CD4-positive, alpha-beta T cell (primary cell): ENCODE data around the gene PRKCH. TPM values are rescaled to one million over a fixed set of nuclear protein-coding genes. Genes with fewer than 3 reads are reported as not detected.

ENCODE experiments used
- ATAC-seq: fragments of 200-7000 bp; cut with Tn5 transposase; one replicate; pipeline ENCODE4 v1.10.0; 2022; ENCODE audit warnings: mild to moderate bottlenecking; ENCODE audit not compliant: poor library complexity
- CTCF ChIA-PET: fragments of 350-600 bp; sonication (Branson Sonifier 250); formaldehyde crosslinking; loops from one replicate; lab custom pipeline; 2021; ENCODE audit warnings: antibody characterized with exemption, inconsistent platforms; lab: Charles Lee
- POLR2A ChIA-PET: fragments of 350-600 bp; sonication (Branson Sonifier 250); formaldehyde crosslinking; loops from one replicate; lab custom pipeline; 2021; ENCODE audit warnings: antibody characterized with exemption, inconsistent platforms; lab: Charles Lee
- DNase-seq, 14 experiments: peaks; one replicate each; pipeline ENCODE4 v3.0.0-alpha.2; 2013 to 2020; ENCODE audit warnings: mixed read lengths in 2 of 14
- H3K27ac ChIP-seq, 2 donors: one replicate each; pipeline versions ENCODE4 v1.5.1 to v1.7.0; 2013; ENCODE audit warnings: low read length in 2 of 2, low read depth in 1 of 2, mild to moderate bottlenecking in 1 of 2
- H3K27me3 ChIP-seq, 2 experiments: 1 replicate in 1 of 2; 2 replicates in 1 of 2; pipeline versions ENCODE4 v1.6.1 to v1.7.0; 2013; ENCODE audit warnings: low read length in 2 of 2, control low read depth in 1 of 2, mild to moderate bottlenecking in 1 of 2, moderate library complexity in 1 of 2; ENCODE audit not compliant: insufficient read depth in 2 of 2, control insufficient read depth in 1 of 2
- H3K36me3 ChIP-seq: one replicate; pipeline ENCODE4 v1.6.1; 2013; ENCODE audit warnings: low read length, control low read depth; ENCODE audit not compliant: insufficient read depth
- H3K4me1 ChIP-seq: one replicate; pipeline ENCODE4 v1.6.1; 2013; ENCODE audit warnings: low read length, control low read depth; ENCODE audit not compliant: insufficient read depth
- H3K4me3 ChIP-seq: one replicate; pipeline ENCODE4 v1.5.1; 2013; ENCODE audit warnings: mild to moderate bottlenecking, low read length, moderate library complexity
- H3K9me3 ChIP-seq, 2 experiments: 1 replicate in 1 of 2; 2 replicates in 1 of 2; pipeline versions ENCODE4 v1.6.1 to v1.7.0; 2013; ENCODE audit warnings: low read length in 2 of 2, mild to moderate bottlenecking in 2 of 2, control low read depth in 1 of 2, moderate library complexity in 1 of 2; ENCODE audit not compliant: control insufficient read depth in 1 of 2, insufficient read depth in 1 of 2
- H3K27ac Mint-ChIP-seq: one replicate; pipeline ENCODE4 v1.8.0; 2020; ENCODE audit warnings: mixed read lengths
- H3K27me3 Mint-ChIP-seq: one replicate; pipeline ENCODE4 v1.8.0; 2021; ENCODE audit warnings: mixed read lengths
- H3K36me3 Mint-ChIP-seq: one replicate; pipeline ENCODE4 v1.8.0; 2021; ENCODE audit warnings: low read depth, mixed read lengths
- H3K4me1 Mint-ChIP-seq: one replicate; pipeline ENCODE4 v1.8.0; 2021; ENCODE audit warnings: low read depth, mixed read lengths
- H3K4me3 Mint-ChIP-seq: one replicate; pipeline ENCODE4 v1.8.0; 2020; ENCODE audit warnings: mild to moderate bottlenecking, mixed read lengths
- H3K9me3 Mint-ChIP-seq: one replicate; pipeline ENCODE4 v1.8.0; 2020; ENCODE audit warnings: mixed read lengths
- intact Hi-C, 2 experiments: fragments of 100-400 bp; cut with DNase I in 1 of 2; cut with micrococcal nuclease in 1 of 2; formaldehyde crosslinking; loops; one replicate each; pipeline versions ENCODE4 v1.15.1 to v1.9.0; 2023 to 2025; cut with DNase I, micrococcal nuclease
- total RNA-seq, 174 experiments: library from RNA in 2 of 174; stranded (reverse) in 2 of 174; gene quantifications; one replicate each; pipeline ENCODE4 v1.2.3 and lab custom pipeline; 2021 to 2026
- TF ChIP-seq, protein P1 (sequence below): fragments of 200-600 bp; IDR thresholded peaks from one replicate; pipeline ENCODE4 v1.8.0; 2022; ENCODE audit warnings: antibody characterized with exemption, mild to moderate bottlenecking

PRKCH gene
- total RNA-seq, 2 experiments from 2014 or later = 378 to 385 TPM

DNA sequence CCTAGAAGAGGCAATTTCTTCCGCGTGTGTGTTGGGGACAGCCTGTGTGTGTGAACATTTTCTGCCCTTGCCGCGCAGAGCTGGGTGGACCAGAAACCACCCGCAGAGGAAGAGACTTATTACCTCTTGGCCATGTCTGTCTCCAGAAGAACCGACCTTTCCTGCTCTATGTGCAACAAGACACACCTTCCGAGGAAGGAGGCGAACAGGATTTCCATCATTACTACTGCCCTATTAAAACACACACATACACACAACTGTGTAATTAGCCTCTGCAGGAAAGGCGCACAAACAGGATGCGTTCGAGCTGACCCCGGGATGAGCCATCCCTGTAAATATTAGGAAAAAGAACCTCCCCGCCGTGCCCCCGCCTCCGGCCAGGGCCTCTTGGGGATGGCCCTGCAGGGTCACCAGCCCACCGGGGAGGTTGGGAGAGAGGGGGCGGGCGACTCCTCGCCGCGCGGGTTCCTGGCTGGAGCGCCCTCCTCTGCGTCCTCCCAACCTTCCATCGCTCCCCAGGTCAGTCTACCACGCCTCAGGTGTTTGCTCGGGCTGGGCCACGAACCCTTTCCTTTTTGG is 484 bp upstream of the PRKCH start:
- intact Hi-C loops = loop anchor here (2.0 to 5.0 kb wide), 5 partner anchors 36 to 134 kb away; no protein-coding TSS in a partner anchor
- ChIA-PET POLR2A (interaction anchor here (0.6 to 6.9 kb wide), 22 partner anchors 14 to 249 kb away, joined by 3 to 185 read pairs (median 5); no protein-coding TSS in a partner anchor), CTCF (interaction anchor here (0.6 to 3.6 kb wide), 19 partner anchors 8 to 408 kb away, joined by 3 to 29 read pairs (median 4); no protein-coding TSS in a partner anchor)
- Mint-ChIP-seq H3K9me3 (peaks cover 4% of the 10 kb centered on the region), H3K27ac (no peak overlapping the region), H3K36me3 (peaks cover 37% of the 10 kb centered on the region), H3K27me3 (no peaks in the 10 kb centered on the region), H3K4me3 (no peak overlapping the region), H3K4me1 (peaks cover 20% of the 10 kb centered on the region)
- Histone ChIP-seq H3K36me3 (peaks cover 5% of the 10 kb centered on the region), H3K4me1 (peaks cover 22% of the 10 kb centered on the region), H3K27ac (peak overlapping the region; percentile 45 to 87), H3K9me3 (no peaks in the 10 kb centered on the region), H3K4me3 (peak overlapping the region; percentile 95), H3K27me3 (no peaks in the 10 kb centered on the region)
- ATAC-seq (no peak), DNase-seq (peak in 1 of 14 experiments; percentile 17)
- TF ChIP-seq, protein P1, sequence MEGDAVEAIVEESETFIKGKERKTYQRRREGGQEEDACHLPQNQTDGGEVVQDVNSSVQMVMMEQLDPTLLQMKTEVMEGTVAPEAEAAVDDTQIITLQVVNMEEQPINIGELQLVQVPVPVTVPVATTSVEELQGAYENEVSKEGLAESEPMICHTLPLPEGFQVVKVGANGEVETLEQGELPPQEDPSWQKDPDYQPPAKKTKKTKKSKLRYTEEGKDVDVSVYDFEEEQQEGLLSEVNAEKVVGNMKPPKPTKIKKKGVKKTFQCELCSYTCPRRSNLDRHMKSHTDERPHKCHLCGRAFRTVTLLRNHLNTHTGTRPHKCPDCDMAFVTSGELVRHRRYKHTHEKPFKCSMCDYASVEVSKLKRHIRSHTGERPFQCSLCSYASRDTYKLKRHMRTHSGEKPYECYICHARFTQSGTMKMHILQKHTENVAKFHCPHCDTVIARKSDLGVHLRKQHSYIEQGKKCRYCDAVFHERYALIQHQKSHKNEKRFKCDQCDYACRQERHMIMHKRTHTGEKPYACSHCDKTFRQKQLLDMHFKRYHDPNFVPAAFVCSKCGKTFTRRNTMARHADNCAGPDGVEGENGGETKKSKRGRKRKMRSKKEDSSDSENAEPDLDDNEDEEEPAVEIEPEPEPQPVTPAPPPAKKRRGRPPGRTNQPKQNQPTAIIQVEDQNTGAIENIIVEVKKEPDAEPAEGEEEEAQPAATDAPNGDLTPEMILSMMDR = no peak

DNA sequence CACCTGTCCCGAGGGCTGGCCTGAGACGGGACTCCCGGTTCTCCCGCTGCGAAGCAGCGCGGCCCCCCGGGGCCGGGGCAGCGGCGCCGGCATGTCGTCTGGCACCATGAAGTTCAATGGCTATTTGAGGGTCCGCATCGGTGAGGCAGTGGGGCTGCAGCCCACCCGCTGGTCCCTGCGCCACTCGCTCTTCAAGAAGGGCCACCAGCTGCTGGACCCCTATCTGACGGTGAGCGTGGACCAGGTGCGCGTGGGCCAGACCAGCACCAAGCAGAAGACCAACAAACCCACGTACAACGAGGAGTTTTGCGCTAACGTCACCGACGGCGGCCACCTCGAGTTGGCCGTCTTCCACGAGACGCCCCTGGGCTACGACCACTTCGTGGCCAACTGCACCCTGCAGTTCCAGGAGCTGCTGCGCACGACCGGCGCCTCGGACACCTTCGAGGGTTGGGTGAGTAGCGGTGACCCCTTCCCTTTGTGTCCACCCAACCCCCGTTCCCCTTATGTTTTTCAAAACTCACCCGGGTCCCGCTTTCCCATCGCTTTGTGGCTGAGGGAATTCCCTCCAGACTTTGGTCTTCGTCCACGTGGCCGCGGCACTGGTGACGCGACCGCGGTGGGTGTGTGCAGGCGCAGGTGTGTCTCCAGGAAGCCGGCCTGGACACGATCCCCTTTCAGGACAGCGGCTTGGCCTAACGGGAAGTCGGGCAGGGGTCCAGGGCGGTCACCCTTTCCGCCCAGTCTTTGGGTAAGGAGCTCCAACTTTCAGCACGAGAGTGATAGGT is 826 bp downstream of the PRKCH start:
- Mint-ChIP-seq H3K4me1 (peaks cover 33% of the 10 kb centered on the region), H3K27ac (no peak overlapping the region), H3K27me3 (no peaks in the 10 kb centered on the region), H3K4me3 (peak overlapping the region; percentile 96), H3K9me3 (peaks cover 4% of the 10 kb centered on the region), H3K36me3 (peaks cover 51% of the 10 kb centered on the region)
- H3K27ac ChIP-seq = peak overlapping the region; percentile 66 to 87
- intact Hi-C loops = loop anchor here (2.0 to 5.0 kb wide), 4 partner anchors 15 to 80 kb away; no protein-coding TSS in a partner anchor
- no peaks in the 10 kb centered on the region for H3K36me3 ChIP-seq
- peak overlapping the region; percentile 95 for H3K4me3 ChIP-seq
- no peaks in the 10 kb centered on the region for H3K27me3 ChIP-seq
- DNase-seq (peak in 9 of 14 experiments; percentile 32 to 72 (median 54)), ATAC-seq (peak; percentile 7)
- TF ChIP-seq, protein P1 = no peak
- peaks cover 27% of the 10 kb centered on the region for H3K4me1 ChIP-seq
- CTCF ChIA-PET = interaction anchor here (0.8 to 3.6 kb wide), 19 partner anchors 10 to 407 kb away, joined by 3 to 29 read pairs (median 5); partner anchors contain the start of gene TMEM30B
- POLR2A ChIA-PET = interaction anchor here (1.0 to 6.9 kb wide), 31 partner anchors 13 to 372 kb away, joined by 3 to 185 read pairs (median 5); partner anchors contain the start of genes HIF1A and TMEM30B
- no peaks in the 10 kb centered on the region for H3K9me3 ChIP-seq

DNA sequence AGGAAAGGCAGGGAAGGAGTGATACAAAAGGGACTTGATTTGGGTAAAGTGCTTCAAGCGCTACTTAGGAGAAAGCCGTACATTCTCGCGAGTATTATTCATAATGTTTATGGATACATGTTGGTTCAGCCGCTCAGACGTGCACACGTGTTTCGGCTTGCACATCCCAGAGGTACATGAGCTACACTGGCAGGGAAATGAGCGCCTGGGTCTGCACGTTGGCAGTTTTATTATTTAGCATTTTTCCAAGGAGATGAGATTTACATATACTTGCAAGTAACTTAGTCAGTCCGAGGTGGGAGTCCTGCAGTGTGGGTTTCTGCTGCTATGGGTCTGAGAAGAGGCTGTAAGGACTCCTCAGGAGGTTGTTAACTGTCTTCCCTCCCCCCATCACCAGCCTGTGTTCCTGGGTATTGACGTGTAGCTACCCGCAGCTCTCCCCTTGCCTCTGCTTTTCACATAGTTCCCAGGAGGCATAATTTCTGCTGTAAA is 1.5 kb downstream of the PRKCH start:
- peaks cover 38% of the 10 kb centered on the region for H3K4me1 Mint-ChIP-seq
- H3K4me3 Mint-ChIP-seq = peak overlapping the region; percentile 96
- CTCF ChIA-PET = interaction anchor here (1.0 to 3.6 kb wide), 6 partner anchors 10 to 42 kb away, joined by 3 to 29 read pairs (median 4); partner anchors contain the start of gene TMEM30B
- Histone ChIP-seq H3K27ac (peak overlapping the region; percentile 66 to 87), H3K36me3 (no peaks in the 10 kb centered on the region), H3K4me3 (peak overlapping the region; percentile 95), H3K4me1 (peaks cover 31% of the 10 kb centered on the region), H3K9me3 (no peaks in the 10 kb centered on the region), H3K27me3 (no peaks in the 10 kb centered on the region)
- ATAC-seq (peak; percentile 63), DNase-seq (peak in 12 of 14 experiments; percentile 29 to 76 (median 46))
- no peaks in the 10 kb centered on the region for H3K27me3 Mint-ChIP-seq
- intact Hi-C loops = loop anchor here (1.0 to 5.0 kb wide), 6 partner anchors 9 to 79 kb away; no protein-coding TSS in a partner anchor
- H3K27ac Mint-ChIP-seq = no peak overlapping the region
- H3K36me3 Mint-ChIP-seq = peaks cover 55% of the 10 kb centered on the region
- TF ChIP-seq, protein P1 = no peak
- POLR2A ChIA-PET = interaction anchor here (0.7 to 6.9 kb wide), 24 partner anchors 12 to 372 kb away, joined by 3 to 185 read pairs (median 7); partner anchors contain the start of genes HIF1A and TMEM30B
- H3K9me3 Mint-ChIP-seq = peaks cover 4% of the 10 kb centered on the region
